SK-N-DZ (cell line): ENCODE measurements around the gene TSPAN14.
"Not testable (repeated sequence)": the region's sequence is repeated elsewhere in the genome, so short reads cannot be mapped to it uniquely, and the experiment has no call there.

Experiments used
- DNase-seq: peaks from one replicate; pipeline ENCODE4 v3.0.0-alpha.2; 2015; ENCODE audit warnings: low spot score

TSPAN14 gene

GRCh38 chr10:80540618-80540980, 86.5 kb downstream of the TSPAN14 start:
- DNase-seq: no peak

GRCh38 chr10:80540981-80541750, 87.1 kb downstream of the TSPAN14 start:
- no peak for DNase-seq

- no peak for DNase-seq
Measured at GRCh38 chr10:80542053-80542452, 87.9 kb downstream of the TSPAN14 start.

- DNase-seq: no peak
Measured at GRCh38 chr10:80542652-80543318, 88.7 kb downstream of the TSPAN14 start.

GRCh38 chr10:80543319-80543672, 89.2 kb downstream of the TSPAN14 start:
- not testable (repeated sequence) for DNase-seq

GRCh38 chr10:80544316-80544953, 90.3 kb downstream of the TSPAN14 start:
- no peak for DNase-seq

GRCh38 chr10:80545258-80545881, 91.3 kb downstream of the TSPAN14 start:
- no peak for DNase-seq

- peak; percentile 65 for DNase-seq
Measured at GRCh38 chr10:80552151-80552646, 98.1 kb downstream of the TSPAN14 start.

- DNase-seq: no peak
Measured at GRCh38 chr10:80553436-80553835, 99.3 kb downstream of the TSPAN14 start.

- no peak for DNase-seq
Measured at GRCh38 chr10:80554050-80554449, 99.9 kb downstream of the TSPAN14 start.

GRCh38 chr10:80555415-80555814, 101.3 kb downstream of the TSPAN14 start:
- no peak for DNase-seq

- no peak for DNase-seq
Measured at GRCh38 chr10:80561950-80562349, 107.8 kb downstream of the TSPAN14 start.

- no peak for DNase-seq
Measured at GRCh38 chr10:80567292-80567691, 113.2 kb downstream of the TSPAN14 start.

GRCh38 chr10:80569131-80569895, 115.2 kb downstream of the TSPAN14 start:
- DNase-seq: no peak

GRCh38 chr10:80571352-80571751, 117.2 kb downstream of the TSPAN14 start:
- no peak for DNase-seq

- no peak for DNase-seq
Measured at GRCh38 chr10:80579181-80579763, 125.2 kb downstream of the TSPAN14 start.

GRCh38 chr10:80579849-80580637, 125.9 kb downstream of the TSPAN14 start:
- no peak for DNase-seq

- DNase-seq: no peak
Measured at GRCh38 chr10:80580638-80581468, 126.7 kb downstream of the TSPAN14 start.

GRCh38 chr10:80581469-80581835, 127.3 kb downstream of the TSPAN14 start:
- no peak for DNase-seq
